Measurements from ENCODE around the gene KCNN3.

GRCh38 chr1:154739654-154740053 lies 130.4 kb downstream of the KCNN3 start:
- TF ChIP-seq CTCF (conservative IDR thresholded peaks at IDR 0.05; ENCODE audit: low read depth, low read length), result no peak
- no peak for TF ChIP-seq EZH2 (IDR thresholded peaks at IDR 0.05; ENCODE audit: borderline replicate concordance, low read depth, low read length, poor library complexity, severe bottlenecking)
